ENCODE data around the gene CRACDL.

The CRACDL gene

GRCh38 chr2:98786179-98786578, 149.8 kb downstream of the CRACDL start:
- TF ChIP-seq CTCF (conservative IDR thresholded peaks at IDR 0.05; ENCODE audit: low read depth, low read length) = no peak
- DNase-seq (ENCODE audit: low read depth) = no peak
- no peak overlapping the region for H3K4me3 ChIP-seq (ENCODE audit: low read length)

DNA sequence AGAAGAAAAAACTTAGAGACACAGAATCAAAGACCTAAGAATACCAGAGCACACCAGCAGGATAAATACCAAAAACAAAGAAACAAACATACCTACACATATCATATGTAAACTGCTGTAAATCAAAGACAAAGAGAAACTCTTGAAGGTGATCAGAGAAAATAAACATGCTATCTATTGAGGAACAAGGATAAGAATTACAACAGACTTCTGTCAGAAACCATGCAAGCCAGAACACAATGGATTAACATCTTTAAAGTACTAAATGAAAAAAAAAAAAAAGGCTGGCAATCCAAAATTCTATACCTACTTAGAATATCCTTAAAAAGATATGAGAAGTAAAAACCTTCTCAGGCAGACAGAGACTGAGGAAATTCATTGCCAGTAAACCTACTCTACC, 153.5 kb downstream of the CRACDL start:
- DNase-seq (ENCODE audit: low read depth) = no peak
- TF ChIP-seq CTCF (conservative IDR thresholded peaks at IDR 0.05; ENCODE audit: low read depth, low read length) = no peak
- no peak overlapping the region for H3K4me3 ChIP-seq (ENCODE audit: low read length)

GRCh38 chr2:98781822-98782221, 154.2 kb downstream of the CRACDL start:
- no peak for DNase-seq (ENCODE audit: low read depth)
- H3K4me3 ChIP-seq (ENCODE audit: low read length) = no peak overlapping the region
- TF ChIP-seq CTCF (conservative IDR thresholded peaks at IDR 0.05; ENCODE audit: low read depth, low read length) = no peak

GRCh38 chr2:98778741-98779483, 157.1 kb downstream of the CRACDL start:
- H3K4me3 ChIP-seq (ENCODE audit: low read length) = no peak overlapping the region
- TF ChIP-seq CTCF (conservative IDR thresholded peaks at IDR 0.05; ENCODE audit: low read depth, low read length) = no peak
- DNase-seq (ENCODE audit: low read depth) = no peak

DNA sequence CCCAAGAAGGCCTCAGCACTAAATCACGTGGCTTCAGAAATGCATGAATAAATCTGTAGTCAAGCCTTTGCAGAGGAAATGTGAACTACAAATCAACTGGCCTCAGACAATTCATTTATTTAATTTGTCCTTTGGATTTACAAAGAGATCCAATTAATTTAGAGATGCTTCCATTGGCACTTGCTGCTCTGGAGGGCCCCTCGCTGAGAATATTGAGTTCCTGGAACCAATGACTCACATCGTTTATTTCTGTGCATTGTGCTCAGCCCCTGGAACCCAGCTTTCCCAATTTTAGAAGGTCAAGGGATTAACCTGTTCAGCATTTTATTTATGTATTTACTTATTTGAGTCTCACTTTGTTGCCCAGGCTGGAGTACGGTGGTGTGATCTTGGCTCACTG, 157.9 kb downstream of the CRACDL start:
- no peak for TF ChIP-seq CTCF (conservative IDR thresholded peaks at IDR 0.05; ENCODE audit: low read depth, low read length)
- H3K4me3 ChIP-seq (ENCODE audit: low read length) = no peak overlapping the region
- no peak for DNase-seq (ENCODE audit: low read depth)

DNA sequence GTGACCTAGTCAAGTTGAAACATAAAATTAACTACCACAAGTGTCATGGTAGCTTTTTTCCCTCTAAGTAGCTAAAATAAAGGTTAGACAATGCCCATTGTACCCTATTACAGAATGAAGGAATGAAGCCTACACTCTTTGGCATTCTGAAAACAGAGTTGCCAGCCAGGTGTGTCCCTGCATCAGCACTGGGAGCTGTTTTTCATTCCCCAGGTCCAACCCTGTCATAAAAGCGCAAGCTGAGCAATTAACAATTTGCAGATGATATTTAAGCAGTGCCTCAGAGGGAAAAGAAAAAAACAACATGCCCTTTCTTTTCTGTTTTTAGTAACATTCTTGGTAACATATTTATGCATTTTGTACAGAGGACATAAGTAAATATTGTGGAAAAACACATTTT, 158.3 kb downstream of the CRACDL start:
- H3K4me3 ChIP-seq (ENCODE audit: low read length) = no peak overlapping the region
- TF ChIP-seq CTCF (conservative IDR thresholded peaks at IDR 0.05; ENCODE audit: low read depth, low read length) = no peak
- DNase-seq (ENCODE audit: low read depth) = no peak

DNA sequence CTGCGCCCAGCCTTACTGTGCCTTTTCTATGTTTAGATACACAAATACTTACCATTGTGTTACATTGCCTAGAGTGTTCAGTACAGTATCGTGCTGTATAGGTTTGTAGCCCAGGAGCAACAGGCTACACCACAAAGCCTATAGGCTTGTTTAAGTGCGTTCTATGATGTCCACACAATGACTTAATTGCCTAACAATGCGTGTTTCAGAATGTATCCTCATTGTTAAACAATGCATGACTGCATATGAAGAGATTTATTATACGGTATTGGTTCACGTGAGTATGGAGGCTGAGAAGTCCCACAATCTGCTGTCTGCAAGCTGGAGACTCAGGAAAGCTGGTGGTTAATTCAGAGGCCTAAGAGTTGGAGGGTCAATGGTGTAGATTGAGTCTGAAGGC, 158.9 kb downstream of the CRACDL start:
- TF ChIP-seq CTCF (conservative IDR thresholded peaks at IDR 0.05; ENCODE audit: low read depth, low read length) = no peak
- DNase-seq (ENCODE audit: low read depth) = no peak
- no peak overlapping the region for H3K4me3 ChIP-seq (ENCODE audit: low read length)
